Measurements from ENCODE around the gene CLEC10A. TPM values are rescaled to one million over a fixed set of nuclear protein-coding genes. Genes with fewer than 3 reads are reported as not detected.

CLEC10A gene, protein sequence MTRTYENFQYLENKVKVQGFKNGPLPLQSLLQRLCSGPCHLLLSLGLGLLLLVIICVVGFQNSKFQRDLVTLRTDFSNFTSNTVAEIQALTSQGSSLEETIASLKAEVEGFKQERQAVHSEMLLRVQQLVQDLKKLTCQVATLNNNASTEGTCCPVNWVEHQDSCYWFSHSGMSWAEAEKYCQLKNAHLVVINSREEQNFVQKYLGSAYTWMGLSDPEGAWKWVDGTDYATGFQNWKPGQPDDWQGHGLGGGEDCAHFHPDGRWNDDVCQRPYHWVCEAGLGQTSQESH
- total RNA-seq = 0.15 TPM in 1 of 2 replicates, not detected in the other

DNA sequence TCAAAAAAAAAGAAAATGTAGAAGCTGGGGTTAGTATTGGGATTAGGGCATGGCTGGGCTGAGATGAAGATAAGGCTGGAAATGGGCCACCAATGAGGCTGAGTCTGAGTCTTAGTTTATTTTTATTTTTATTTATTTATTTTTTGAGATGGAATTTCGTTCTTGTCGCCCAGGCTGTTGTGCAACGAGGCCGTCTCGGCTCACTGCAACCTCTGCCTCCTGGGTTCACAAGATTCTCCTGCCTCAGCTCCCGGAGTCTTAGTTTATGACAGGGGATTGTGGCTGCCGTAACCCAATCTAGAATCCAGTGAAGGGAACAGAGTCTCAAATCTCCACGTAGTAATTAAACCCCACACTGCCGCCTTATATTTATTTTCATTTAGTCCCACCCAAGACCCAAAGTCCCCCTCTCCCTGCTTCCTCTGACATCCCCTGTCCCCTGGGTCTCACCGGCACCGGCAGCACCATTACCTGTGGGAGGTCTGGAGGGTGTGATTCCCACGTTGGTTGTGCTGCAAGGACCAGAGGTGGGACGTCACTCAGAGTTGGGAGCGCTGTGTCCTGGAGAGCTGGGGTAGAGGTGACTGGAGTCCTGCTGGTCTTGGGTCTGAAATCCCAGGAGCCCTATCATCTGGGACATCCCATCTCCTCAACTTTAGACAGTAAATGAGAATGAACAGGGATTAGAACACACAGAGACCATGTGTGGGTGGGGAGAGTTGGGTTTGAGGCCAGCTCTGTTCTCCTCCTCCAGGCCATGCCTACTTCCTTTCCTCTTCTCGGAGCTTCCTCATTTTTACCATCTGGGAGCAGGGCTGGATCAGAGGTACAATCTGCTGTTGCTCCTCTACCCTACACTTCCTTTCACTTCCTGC lies at the start of gene CLEC10A:
Gene CLEC10A, minus strand, starts transcription at position 671 of the 875 bp plus-strand sequence. CDS start 1,439 bp downstream, outside the sequence.

DNA sequence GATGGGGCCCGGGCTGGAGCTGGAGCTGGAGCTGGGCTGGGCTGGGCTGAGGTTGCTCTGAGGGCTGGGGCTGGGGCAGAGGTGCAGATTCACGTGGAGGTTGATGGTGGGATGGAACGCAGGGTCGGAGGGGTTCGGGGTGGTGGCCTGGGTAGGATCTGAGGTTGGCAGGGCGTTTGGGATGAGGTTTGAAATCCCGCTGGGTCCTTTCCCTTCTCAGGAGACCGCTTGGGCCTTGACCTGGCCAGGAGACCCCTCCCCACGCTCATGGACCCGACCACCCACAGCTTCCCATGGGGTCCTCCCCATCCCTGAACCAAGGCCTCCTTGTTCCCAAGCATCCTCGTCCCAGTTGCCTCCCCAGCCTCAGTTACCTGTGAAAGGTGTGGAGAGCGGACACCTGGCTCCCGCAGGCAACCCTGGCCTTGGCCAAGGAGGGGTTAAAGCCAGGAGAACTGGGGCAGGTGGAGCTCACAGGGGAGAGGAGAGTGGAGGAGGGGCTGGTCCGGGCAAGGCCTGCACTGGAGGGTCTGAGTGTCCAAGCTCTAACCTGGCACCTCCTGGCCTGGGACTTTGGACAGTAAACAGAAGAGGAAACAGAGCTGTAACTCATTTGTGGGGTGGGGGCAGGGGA lies 34.3 kb upstream of the CLEC10A start, which contains the start of gene ASGR2:
Gene ASGR2, minus strand, starts transcription at position 582 of the 634 bp plus-strand sequence. CDS start 582 bp downstream, outside the sequence.

DNA sequence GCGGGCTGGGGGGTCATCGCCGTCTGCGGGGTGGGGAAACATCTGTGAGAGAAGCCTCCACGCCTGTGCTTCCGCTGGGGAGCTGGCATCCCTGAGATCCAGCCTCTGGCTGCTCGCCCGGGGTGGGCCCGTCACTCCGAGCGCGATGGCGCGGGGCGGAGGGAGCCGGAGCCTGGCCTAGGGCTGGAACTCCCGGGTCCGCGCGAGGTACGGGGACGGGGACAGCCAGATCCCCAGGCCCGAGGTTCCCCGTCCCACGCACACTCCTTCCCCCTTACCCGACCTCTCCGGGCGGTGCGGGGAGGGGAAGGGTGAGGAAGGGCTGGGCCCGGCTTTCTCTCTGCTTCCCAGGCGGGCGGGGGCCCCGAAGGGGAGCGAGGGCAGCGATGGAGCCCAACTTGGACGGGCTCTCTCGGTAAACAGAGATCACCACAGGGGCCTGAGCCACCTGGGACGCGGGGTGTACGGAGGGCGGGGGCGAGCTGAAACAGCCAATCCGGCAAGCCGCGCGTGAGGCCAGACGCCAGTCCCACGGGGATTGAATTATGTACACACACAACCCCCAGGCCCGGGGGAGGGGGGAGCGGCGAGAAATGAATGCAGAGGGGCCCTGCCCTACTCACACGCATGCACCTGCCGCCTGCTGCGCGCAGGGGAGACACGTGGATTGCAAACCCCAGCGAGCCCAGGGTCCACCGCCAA lies 36.4 kb downstream of the CLEC10A start, which contains the start of gene SLC16A11:
Gene SLC16A11, minus strand, starts transcription at position 596 of the 702 bp plus-strand sequence. Its CDS starts 579 bp downstream, at position 17.

DNA sequence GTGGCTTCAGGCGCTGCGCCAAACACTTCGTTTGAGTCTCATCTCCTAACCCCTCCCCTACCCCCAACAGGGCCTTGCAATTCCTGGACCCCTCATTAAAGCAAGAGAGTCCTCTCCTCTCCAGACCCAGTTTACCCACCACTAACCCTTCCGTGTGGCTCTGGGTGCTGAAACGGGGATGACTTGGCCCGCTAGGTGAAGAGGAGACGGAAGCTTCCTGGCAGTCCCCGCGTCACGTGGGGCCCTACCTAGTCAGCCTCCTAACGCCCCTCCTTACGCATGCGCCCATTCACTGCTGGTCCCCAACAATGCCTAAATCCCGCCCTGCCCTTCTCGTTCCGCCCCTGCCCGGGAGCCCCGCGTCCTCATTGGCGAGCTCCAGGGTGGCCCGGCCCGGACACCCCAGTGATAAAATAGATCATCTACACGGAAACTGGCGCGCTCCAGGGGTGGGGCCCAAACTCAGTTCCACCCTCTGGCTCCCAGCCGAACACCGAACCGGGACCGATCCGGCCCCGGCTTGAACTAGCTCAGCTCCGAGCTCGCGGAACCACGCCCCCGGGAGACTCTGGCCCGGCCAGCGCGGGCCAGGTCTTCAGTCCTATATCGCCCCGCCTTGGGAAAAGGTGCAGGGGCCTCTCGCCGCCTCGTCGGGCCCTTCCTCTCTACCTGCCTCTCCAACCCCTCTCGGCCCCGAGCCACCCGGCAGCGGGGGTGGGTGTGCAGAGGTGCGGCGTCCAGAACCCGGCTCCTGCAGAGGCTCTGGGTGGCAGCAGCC lies 44.3 kb downstream of the CLEC10A start, which contains the start of gene SLC16A13:
Gene SLC16A13, plus strand, starts transcription at position 425 of the 778 bp plus-strand sequence. CDS start 368 bp downstream, outside the sequence.

Other genes starting within 250 kb of the CLEC10A start
- not detected in 2 replicates for gene TEKT1, start 248.5 kb downstream of the CLEC10A start, total RNA-seq
- gene ALOX12, start 84.2 kb downstream of the CLEC10A start, total RNA-seq = not detected in 2 replicates
- 13.0 and 49.7 TPM in 2 replicates for gene RNASEK, start 67.6 kb downstream of the CLEC10A start, total RNA-seq
- gene BCL6B, start 57.2 kb downstream of the CLEC10A start, total RNA-seq = 107 and 156 TPM in 2 replicates
- gene SLC16A13, start 44.2 kb downstream of the CLEC10A start, total RNA-seq = 0.97 and 1.8 TPM in 2 replicates
- gene SLC16A11, start 36.2 kb downstream of the CLEC10A start, total RNA-seq = 0.32 and 0.46 TPM in 2 replicates
- gene ASGR2, start 34.6 kb upstream of the CLEC10A start, total RNA-seq = not detected in 2 replicates
- gene ASGR1, start 99.1 kb upstream of the CLEC10A start, total RNA-seq = 5.5 and 9.1 TPM in 2 replicates
- 7.8 and 10.4 TPM in 2 replicates for gene DLG4, start 139.6 kb upstream of the CLEC10A start, total RNA-seq
- 164 and 179 TPM in 2 replicates for gene ACADVL, start 139.7 kb upstream of the CLEC10A start, total RNA-seq
- 36.1 and 40.6 TPM in 2 replicates for gene DVL2, start 154.3 kb upstream of the CLEC10A start, total RNA-seq
- 39.7 and 43.9 TPM in 2 replicates for gene PHF23, start 159.2 kb upstream of the CLEC10A start, total RNA-seq
- gene GABARAP, start 162.2 kb upstream of the CLEC10A start, total RNA-seq = 52.1 and 157 TPM in 2 replicates
- 14.1 and 19.5 TPM in 2 replicates for gene CTDNEP1, start 171.5 kb upstream of the CLEC10A start, total RNA-seq
- 48.8 and 52.3 TPM in 2 replicates for gene ELP5, start 172.0 kb upstream of the CLEC10A start, total RNA-seq
- 12.9 and 15.6 TPM in 2 replicates for gene CLDN7, start 182.2 kb upstream of the CLEC10A start, total RNA-seq
- gene SLC2A4, start 201.5 kb upstream of the CLEC10A start, total RNA-seq = under 0.01 and 0.30 TPM in 2 replicates
- gene YBX2, start 214.4 kb upstream of the CLEC10A start, total RNA-seq = 0.15 TPM in 1 of 2 replicates, not detected in the other
- 761 and 967 TPM in 2 replicates for gene EIF5A, start 227.4 kb upstream of the CLEC10A start, total RNA-seq
- 34.8 and 60.0 TPM in 2 replicates for gene GPS2, start 235.1 kb upstream of the CLEC10A start, total RNA-seq
- gene NEURL4, start 249.1 kb upstream of the CLEC10A start, total RNA-seq = 12.0 and 17.9 TPM in 2 replicates

Data from epithelial cell of umbilical artery (primary cell).